Gastroesophageal sphincter (tissue), 4 donors: ENCODE data around the gene ZNF746. TPM values are rescaled to one million over a fixed set of nuclear protein-coding genes. Genes with fewer than 3 reads are reported as not detected.

ENCODE experiments used
- ATAC-seq: fragments of 150-250 bp; one replicate; pipeline ENCODE4 v1.9.1; 2016; ENCODE audit warnings: mild to moderate bottlenecking, moderate library complexity
- H3K27ac ChIP-seq, 4 donors: fragments of 200-600 bp; sonication (generic) in 3 of 4; 1 replicate in 3 of 4; 2 replicates in 1 of 4; pipeline ENCODE4 v1.5.1; 2016 to 2019
- H3K27me3 ChIP-seq: fragments of 200-600 bp; sonication (generic); one replicate; pipeline ENCODE4 v1.5.1; 2019
- H3K36me3 ChIP-seq, 2 donors: fragments of 200-600 bp; sonication (generic); one replicate each; pipeline ENCODE4 v1.5.1; 2019; ENCODE audit warnings: control low read depth in 1 of 2
- H3K4me1 ChIP-seq, 3 donors: fragments of 200-600 bp; sonication (generic); 1 replicate in 2 of 3; 2 replicates in 1 of 3; pipeline ENCODE4 v1.5.1; 2016 to 2019; ENCODE audit warnings: control low read depth in 2 of 3
- H3K4me3 ChIP-seq, 2 donors: fragments of 200-600 bp; sonication (generic); one replicate each; pipeline ENCODE4 v1.5.1; 2019; ENCODE audit warnings: mild to moderate bottlenecking in 1 of 2, moderate library complexity in 1 of 2
- H3K9me3 ChIP-seq, 3 donors: fragments of 200-600 bp; sonication (generic); one replicate each; pipeline ENCODE4 v1.5.1; 2017 to 2019; ENCODE audit warnings: control low read depth in 2 of 3
- EP300 ChIP-seq: sonication (generic); formaldehyde crosslinking; IDR thresholded peaks from one replicate; pipeline ENCODE4 v1.6.1; 2017; ENCODE audit warnings: antibody characterized with exemption, mild to moderate bottlenecking
- POLR2A ChIP-seq, 2 donors: fragments of 450-650 bp; IDR thresholded peaks; one replicate each; pipeline ENCODE4 v1.6.1; 2017; ENCODE audit warnings: antibody characterized with exemption in 2 of 2, mild to moderate bottlenecking in 2 of 2, moderate library complexity in 1 of 2
- POLR2AphosphoS5 ChIP-seq: sonication (generic); formaldehyde crosslinking; IDR thresholded peaks from one replicate; pipeline ENCODE4 v1.6.1; 2017; ENCODE audit warnings: antibody characterized with exemption
- WGBS, 2 donors: methylation state at CpG; one replicate each; pipeline ENCODE4 v1.1.5; 2018; ENCODE audit warnings: low coverage in 1 of 2; 5-methylcytosine and 5-hydroxymethylcytosine counted together
- total RNA-seq, 4 donors: library from RNA; depleted of rRNA; stranded (reverse); fragments of >200 nt; gene quantifications; one replicate each; pipeline ENCODE4 v1.1.0, GENCODE V29; 2016
- TF ChIP-seq, protein P1 (sequence below), 4 experiments: fragments of 200-600 bp in 2 of 4; fragments of 450-650 bp in 2 of 4; sonication (generic) in 1 of 4; IDR thresholded peaks; one replicate each; pipeline ENCODE4 v1.5.1; 2017 to 2019; ENCODE audit warnings: antibody characterized with exemption in 4 of 4, mild to moderate bottlenecking in 2 of 4, moderate library complexity in 2 of 4

ZNF746 gene
- total RNA-seq, 4 donors from 2014 or later: 17.2 to 26.4 (median 22.6) TPM

DNA sequence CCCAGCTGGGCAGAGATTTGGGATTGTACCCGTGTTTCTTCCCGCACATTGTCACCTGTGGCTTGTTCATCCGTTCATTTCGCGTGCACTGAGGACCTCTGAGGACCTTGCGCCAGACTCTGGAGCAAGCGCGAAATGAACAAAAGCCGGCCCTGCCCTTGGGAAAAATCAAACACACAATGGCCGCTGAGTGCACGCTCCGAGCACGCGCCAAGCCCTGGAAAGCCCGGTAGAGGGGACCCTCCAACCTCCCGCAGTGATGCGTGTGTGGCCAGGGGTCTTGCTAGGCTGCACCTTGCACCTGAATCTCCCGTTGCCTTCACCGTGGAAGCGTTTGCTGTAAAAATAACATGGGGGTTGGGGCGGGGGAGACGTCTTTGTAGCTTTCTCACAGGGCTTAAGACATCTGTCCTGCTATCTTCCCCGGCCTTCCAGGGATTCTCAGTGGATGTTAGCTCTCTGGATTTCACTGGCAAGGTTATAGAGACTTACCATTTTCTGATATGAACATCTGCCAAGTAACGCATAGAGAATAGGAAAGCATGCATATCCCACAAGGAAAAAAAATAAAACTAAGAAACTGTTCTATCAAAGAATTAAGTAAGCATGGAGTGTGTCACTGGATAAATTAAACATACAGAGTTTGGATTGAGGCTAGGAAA is 74.0 kb downstream of the ZNF746 start:
- H3K4me3 ChIP-seq: no peak overlapping the region

GRCh38 chr7:149422914-149423301 is 74.7 kb downstream of the ZNF746 start:
- 10 to 27% methylated on average over 4 to 21 of the region's 35 CpGs for WGBS, 2 donors
- Histone ChIP-seq H3K36me3 (peaks cover 0 to 4% of the 10 kb centered on the region in 2 donors), H3K27ac (peak overlapping the region in 2 of 4 donors; percentile 24 to 58), H3K4me1 (peaks cover 0 to 26% (median 5%) of the 10 kb centered on the region in 3 donors), H3K4me3 (peak overlapping the region; percentile 22 to 52), H3K9me3 (no peaks in the 10 kb centered on the region), H3K27me3 (peaks cover 9% of the 10 kb centered on the region)
- TF ChIP-seq POLR2A (IDR thresholded peaks at IDR 0.05): no peak
- TF ChIP-seq, protein P1, sequence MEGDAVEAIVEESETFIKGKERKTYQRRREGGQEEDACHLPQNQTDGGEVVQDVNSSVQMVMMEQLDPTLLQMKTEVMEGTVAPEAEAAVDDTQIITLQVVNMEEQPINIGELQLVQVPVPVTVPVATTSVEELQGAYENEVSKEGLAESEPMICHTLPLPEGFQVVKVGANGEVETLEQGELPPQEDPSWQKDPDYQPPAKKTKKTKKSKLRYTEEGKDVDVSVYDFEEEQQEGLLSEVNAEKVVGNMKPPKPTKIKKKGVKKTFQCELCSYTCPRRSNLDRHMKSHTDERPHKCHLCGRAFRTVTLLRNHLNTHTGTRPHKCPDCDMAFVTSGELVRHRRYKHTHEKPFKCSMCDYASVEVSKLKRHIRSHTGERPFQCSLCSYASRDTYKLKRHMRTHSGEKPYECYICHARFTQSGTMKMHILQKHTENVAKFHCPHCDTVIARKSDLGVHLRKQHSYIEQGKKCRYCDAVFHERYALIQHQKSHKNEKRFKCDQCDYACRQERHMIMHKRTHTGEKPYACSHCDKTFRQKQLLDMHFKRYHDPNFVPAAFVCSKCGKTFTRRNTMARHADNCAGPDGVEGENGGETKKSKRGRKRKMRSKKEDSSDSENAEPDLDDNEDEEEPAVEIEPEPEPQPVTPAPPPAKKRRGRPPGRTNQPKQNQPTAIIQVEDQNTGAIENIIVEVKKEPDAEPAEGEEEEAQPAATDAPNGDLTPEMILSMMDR (IDR thresholded peaks at IDR 0.05): no peak
- no peak for TF ChIP-seq POLR2AphosphoS5
- TF ChIP-seq EP300: no peak
- no peak for ATAC-seq

More for the DNA sequence above, 74.0 kb downstream of the ZNF746 start:
- no peaks in the 10 kb centered on the region for H3K9me3 ChIP-seq
- H3K27me3 ChIP-seq: peaks cover 9% of the 10 kb centered on the region
- TF ChIP-seq POLR2AphosphoS5: no peak
- no peak for TF ChIP-seq POLR2A (IDR thresholded peaks at IDR 0.05)
- TF ChIP-seq, protein P1 (IDR thresholded peaks at IDR 0.05): no peak
- no peak for TF ChIP-seq EP300
- H3K36me3 ChIP-seq: peaks cover 0 to 5% of the 10 kb centered on the region in 2 donors
- WGBS, 2 donors: 38 to 40% methylated on average over 6 to 18 of the region's 24 CpGs
- H3K27ac ChIP-seq: no peak overlapping the region
- H3K4me1 ChIP-seq: peaks cover 0 to 26% (median 5%) of the 10 kb centered on the region in 3 donors
- no peak for ATAC-seq

Other genes starting within 250 kb of the ZNF746 start
- gene ZNF783, start 235.6 kb downstream of the ZNF746 start, total RNA-seq: 10 to 100 TPM in 3 of 4 donors, 1 to 10 TPM in 1; 8.5 to 17.0 (median 13.1) TPM
- 10 to 100 TPM in 1 of 4 donors, 1 to 10 TPM in 3; 6.1 to 16.1 (median 9.9) TPM for gene ZNF777, start 36.7 kb downstream of the ZNF746 start, total RNA-seq